Glomerular visceral epithelial cell (primary cell): Measurements from ENCODE around the gene C11orf68.

Experiments
- DNase-seq: peaks from one replicate; pipeline ENCODE4 v3.0.0-alpha.2; 2016; ENCODE audit errors: extremely low spot score

Gene C11orf68

DNA sequence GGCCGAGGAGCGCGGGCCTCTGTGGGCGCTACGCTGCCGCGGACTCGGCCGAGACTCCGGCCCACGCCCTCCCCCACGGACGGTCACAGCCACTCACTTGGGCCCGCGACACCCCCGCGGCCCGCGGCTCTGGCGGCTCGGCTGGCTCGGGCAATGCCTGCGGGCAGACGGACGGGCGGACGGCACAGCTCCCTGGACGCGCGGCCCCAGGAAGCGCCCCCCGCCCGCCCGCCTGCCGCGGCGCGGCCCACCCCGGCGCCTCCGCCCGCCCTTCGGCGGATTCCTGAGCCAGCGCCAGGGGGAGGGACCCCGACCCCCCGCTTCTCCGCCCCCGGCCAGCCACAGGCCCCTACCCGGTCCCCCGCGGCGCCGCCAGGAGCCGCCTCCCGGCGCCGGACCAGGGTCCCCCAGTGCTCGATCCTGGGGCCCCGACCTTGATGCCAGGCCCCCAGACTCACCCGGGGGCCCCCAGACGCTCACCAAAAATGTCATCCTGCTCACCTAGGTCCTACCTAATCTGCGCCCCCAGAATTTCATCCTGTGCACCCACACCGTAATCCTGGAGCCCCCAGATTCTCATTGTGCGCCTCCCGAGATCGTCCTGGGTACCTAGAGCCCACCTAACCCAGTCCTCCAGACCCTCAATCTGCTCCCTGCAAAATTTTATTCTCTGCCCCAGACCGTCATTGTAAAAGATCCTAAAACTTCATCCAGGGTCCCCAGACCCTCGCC is 46.1 kb downstream of the C11orf68 start, which contains the start of gene EFEMP2:
Gene EFEMP2 (minus strand): TSS at position 215 of the 732 bp plus-strand sequence. CDS start 446 bp downstream, outside the sequence.
- peak; percentile 56 for DNase-seq

DNA sequence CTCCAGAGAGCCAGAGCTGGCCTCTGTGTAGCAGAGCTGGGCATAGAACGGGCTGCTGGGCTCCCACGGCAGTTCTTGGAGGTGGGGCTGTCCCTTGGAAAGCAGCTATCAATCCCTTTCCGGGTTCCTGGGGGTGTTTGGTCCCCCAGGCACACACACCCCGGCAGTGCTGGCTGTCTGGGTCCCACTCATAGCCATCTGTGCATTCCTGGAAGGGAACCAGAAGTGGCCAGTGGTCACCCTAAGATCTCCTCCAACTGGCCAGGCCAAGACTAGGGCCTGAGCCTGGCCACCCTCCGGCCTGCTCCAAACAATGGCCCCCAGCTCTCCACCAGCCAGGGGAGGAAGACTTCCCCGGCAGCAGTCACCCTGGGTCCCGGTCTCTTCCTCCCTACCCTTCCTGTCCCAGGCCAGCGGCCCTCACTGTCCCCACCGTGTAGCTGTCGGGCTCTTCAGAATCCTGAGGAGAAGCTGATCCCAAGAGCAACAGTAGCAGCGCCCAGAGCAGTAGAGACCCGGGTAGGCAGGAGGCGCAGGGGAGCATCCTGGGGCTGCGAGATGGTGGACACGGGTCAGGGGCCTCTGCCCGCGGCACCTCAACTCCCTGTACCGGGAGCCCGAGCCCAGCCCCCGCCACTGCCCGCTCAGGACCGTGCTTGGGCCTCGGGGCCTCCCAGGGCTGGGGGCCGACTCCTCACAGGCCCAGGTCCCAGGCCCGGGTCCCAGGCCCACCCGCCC is 46.9 kb downstream of the C11orf68 start:
- no peak for DNase-seq

DNA sequence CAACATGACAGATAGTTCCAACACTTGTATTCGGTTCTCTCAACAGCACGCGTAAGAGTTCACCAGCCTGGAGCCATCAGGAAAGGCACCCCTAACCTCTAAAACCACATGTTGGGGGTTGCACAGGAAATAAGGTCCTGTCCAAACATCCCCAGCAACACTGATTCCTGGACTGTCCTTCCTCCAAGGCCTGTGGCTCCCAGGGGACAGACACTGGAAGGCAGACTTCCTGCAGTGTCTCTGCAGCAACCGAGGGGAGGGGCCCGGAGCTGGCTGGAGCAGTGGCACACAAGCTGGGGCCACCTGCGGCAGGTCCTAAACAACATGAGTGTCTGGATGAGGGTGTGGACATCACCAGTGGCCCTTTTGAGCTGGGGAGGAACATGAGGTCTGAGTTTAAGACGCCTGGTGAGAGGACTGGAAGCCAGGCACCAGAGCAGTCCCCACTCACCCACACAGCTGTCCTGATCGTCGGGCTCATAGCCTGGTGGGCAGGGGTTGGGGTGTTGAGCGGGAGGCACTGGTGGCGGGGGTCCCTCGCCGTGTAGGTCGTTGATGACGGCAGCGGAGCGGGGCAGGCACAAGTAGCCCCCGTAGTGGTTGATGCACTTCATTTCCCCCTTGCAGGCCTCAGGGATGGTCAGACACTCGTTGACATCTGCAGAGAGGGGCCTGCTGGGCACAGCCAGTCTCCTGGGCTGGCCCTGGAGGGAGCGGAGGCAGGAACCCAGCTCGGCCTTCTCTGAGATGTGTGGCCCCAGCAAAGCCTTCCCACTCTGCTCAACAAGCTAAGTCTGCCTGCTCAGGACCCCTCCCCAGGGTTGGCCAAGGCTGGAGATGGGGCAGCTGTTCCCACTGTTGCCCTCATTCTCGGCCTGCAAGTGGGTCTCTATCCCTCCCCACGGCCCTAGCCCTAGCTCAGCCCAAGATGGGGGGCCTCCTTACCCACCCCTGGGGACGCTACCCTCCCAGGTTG is 47.9 kb downstream of the C11orf68 start:
- no peak for DNase-seq

DNA sequence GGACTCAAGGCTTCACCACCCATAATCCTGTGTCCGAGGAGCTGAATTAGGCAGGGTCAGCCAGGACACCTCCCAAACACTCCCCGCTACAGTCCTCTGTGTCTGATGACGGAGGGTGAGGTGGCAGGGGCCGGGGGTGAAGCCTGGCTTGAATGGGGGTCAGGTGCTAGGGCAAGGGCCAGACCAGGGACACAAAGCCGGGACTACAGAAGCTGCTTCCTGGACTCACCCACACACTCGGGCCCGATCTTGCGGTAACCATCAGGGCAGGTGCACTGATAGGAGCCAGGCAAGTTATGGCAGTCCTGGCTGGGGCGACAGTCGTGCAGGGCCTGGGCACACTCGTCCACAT is 48.6 kb downstream of the C11orf68 start:
- no peak for DNase-seq

GRCh38 chr11:65869643-65870306 is 49.1 kb downstream of the C11orf68 start:
- DNase-seq, result no peak

- no peak for DNase-seq
These were observed 50.0 kb downstream of the C11orf68 start for GRCh38 chr11:65868907-65869306.

- no peak for DNase-seq
These were observed 50.7 kb downstream of the C11orf68 start for GRCh38 chr11:65868076-65868667.

DNA sequence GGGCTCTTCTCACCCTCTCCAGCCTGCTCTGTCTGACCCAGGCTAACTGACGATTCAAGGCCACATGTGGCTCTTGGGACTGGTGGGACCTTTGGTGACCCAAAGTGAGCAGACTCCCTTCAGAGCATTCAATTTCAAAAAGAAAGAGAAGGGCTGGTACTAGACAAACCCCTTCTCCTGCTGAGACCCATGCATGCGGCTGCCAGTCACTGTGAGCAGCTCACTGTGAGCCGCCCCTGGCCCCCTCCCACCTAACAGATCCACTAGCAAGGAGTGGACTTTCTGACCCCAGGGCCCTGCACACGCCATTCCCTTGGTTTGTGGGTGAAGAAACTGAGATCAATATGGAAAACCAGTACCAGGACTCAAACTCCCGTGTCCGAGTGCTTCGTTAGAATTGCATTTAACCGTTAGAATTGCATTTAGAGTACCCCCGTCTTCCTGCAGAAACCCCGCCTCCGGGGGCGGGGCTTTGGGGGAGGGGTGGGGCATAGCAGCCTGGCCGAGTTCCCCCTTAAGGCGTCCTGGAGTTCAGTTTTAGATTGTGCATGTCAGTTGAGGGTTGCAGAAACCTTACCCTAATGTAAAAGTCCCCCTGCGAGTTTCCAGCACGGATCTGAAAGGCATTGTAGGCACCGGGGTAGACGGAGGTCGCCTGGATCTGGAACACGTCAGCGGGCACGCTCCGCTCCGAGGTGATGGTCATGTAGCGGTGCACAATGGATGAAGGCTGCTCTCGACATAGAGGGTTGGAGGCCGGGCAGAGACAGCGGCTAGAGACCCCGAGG is 51.4 kb downstream of the C11orf68 start:
- DNase-seq, result no peak
